DOHH2 (cell line): ENCODE data around the gene CEBPG.

ENCODE experiments used
- H3F3A ChIP-seq: fragments of 200-600 bp; sonication (generic), shearing (Covaris generic); 2 replicates; pipeline ENCODE4 v1.6.0; 2016; ENCODE audit warnings: antibody characterized with exemption, mild to moderate bottlenecking; ENCODE audit not compliant: control insufficient read depth, insufficient read depth
- H3K27ac ChIP-seq: fragments of 200-600 bp; sonication (generic); 2 replicates; pipeline ENCODE4 v1.5.1; 2014; ENCODE audit warnings: low read depth, mild to moderate bottlenecking, low read length, moderate library complexity
- H3K27me3 ChIP-seq: fragments of 200-600 bp; sonication (generic); 2 replicates; pipeline ENCODE4 v1.6.1; 2014; ENCODE audit warnings: mild to moderate bottlenecking, low read length, mixed read lengths; ENCODE audit not compliant: control insufficient read depth
- H3K36me3 ChIP-seq: fragments of 200-600 bp; sonication (generic); 2 replicates; pipeline ENCODE4 v1.6.1; 2014; ENCODE audit warnings: mild to moderate bottlenecking, low read length, moderate library complexity, mixed read lengths; ENCODE audit not compliant: control insufficient read depth
- H3K4me1 ChIP-seq: fragments of 200-600 bp; sonication (generic); 2 replicates; pipeline ENCODE4 v1.6.1; 2014; ENCODE audit warnings: mild to moderate bottlenecking, low read length, mixed read lengths; ENCODE audit not compliant: control insufficient read depth
- H3K4me2 ChIP-seq: fragments of 200-600 bp; sonication (generic); 2 replicates; pipeline ENCODE4 v1.6.0; 2014; ENCODE audit warnings: mild to moderate bottlenecking, low read length, moderate library complexity
- H3K4me3 ChIP-seq: fragments of 200-600 bp; sonication (generic); 2 replicates; pipeline ENCODE4 v1.5.1; 2014; ENCODE audit warnings: mild to moderate bottlenecking, low read length, mixed read lengths
- H3K79me2 ChIP-seq: fragments of 200-600 bp; sonication (generic); 2 replicates; pipeline ENCODE4 v1.6.1; 2014; ENCODE audit warnings: mild to moderate bottlenecking, low read length, mixed read lengths; ENCODE audit not compliant: control insufficient read depth
- H3K9me2 ChIP-seq: fragments of 200-600 bp; sonication (generic); replicated peaks from 2 replicates; pipeline ENCODE4 v1.6.1; 2014; ENCODE audit warnings: mild to moderate bottlenecking, low read length, mixed read lengths; ENCODE audit not compliant: control insufficient read depth
- H3K9me3 ChIP-seq: fragments of 200-600 bp; sonication (generic); 2 replicates; pipeline ENCODE4 v1.6.1; 2014; ENCODE audit warnings: antibody characterized with exemption, low read length, mixed read lengths; ENCODE audit not compliant: control insufficient read depth, insufficient read depth
- H4K20me1 ChIP-seq: fragments of 200-600 bp; sonication (generic); 2 replicates; pipeline ENCODE4 v1.6.0; 2014; ENCODE audit warnings: low read depth, mild to moderate bottlenecking, antibody characterized with exemption, low read length, moderate library complexity; ENCODE audit not compliant: control insufficient read depth, insufficient read depth
- EZH2phosphoT487 ChIP-seq: fragments of 200-600 bp; sonication (generic); IDR thresholded peaks from 2 replicates; pipeline ENCODE4 v1.6.1; 2017; ENCODE audit warnings: borderline replicate concordance, mild to moderate bottlenecking, antibody characterized with exemption, low read length, moderate library complexity, mixed read lengths
- TF ChIP-seq, protein P1 (sequence below): fragments of 200-600 bp; sonication (generic); IDR thresholded peaks from one replicate; pipeline ENCODE4 v1.5.1; 2014; ENCODE audit warnings: antibody characterized with exemption, mild to moderate bottlenecking, low read depth, low read length; ENCODE audit not compliant: poor library complexity, severe bottlenecking

Gene CEBPG

DNA sequence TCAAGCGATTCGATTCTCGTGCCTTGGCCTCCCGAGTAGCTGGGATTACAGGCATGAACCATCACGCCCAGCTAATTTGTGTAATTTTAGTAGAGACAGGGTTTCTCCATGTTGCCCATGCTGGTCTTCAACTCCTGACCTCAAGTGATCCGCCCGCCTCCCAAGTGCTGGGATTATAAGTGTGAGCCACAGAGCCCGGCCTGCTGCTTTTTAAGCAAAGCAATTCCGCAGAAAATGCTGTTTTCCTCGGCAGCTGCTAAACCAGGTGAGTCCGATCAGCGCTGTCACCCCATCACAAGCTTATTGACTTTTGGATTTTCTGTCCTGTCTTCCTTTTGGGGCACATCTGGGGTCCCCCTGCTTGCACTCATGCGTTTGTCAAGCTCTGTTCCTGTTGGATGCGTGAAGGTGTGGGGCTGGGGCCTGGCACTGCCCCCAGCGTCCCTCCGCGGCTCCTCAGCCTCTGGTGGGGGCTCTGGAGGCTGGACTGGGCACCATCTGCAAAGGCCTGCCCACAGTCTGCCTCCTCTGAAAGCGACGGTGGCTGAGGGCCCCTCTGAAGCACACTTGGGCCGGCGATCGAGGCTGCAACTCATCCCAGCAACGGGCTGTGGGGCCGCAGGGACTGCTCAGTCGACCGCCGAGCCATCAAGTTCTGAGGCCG lies 25.7 kb downstream of the CEBPG start:
- H3K4me1 ChIP-seq = no peaks in the 10 kb centered on the region
- H3K27ac ChIP-seq = no peak overlapping the region
- no peaks in the 10 kb centered on the region for H3K79me2 ChIP-seq
- no peaks in the 10 kb centered on the region for H3F3A ChIP-seq
- TF ChIP-seq EZH2phosphoT487 = no peak
- TF ChIP-seq, protein P1, sequence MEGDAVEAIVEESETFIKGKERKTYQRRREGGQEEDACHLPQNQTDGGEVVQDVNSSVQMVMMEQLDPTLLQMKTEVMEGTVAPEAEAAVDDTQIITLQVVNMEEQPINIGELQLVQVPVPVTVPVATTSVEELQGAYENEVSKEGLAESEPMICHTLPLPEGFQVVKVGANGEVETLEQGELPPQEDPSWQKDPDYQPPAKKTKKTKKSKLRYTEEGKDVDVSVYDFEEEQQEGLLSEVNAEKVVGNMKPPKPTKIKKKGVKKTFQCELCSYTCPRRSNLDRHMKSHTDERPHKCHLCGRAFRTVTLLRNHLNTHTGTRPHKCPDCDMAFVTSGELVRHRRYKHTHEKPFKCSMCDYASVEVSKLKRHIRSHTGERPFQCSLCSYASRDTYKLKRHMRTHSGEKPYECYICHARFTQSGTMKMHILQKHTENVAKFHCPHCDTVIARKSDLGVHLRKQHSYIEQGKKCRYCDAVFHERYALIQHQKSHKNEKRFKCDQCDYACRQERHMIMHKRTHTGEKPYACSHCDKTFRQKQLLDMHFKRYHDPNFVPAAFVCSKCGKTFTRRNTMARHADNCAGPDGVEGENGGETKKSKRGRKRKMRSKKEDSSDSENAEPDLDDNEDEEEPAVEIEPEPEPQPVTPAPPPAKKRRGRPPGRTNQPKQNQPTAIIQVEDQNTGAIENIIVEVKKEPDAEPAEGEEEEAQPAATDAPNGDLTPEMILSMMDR = no peak
- H4K20me1 ChIP-seq = no peaks in the 10 kb centered on the region
- no peak overlapping the region for H3K4me2 ChIP-seq
- no peaks in the 10 kb centered on the region for H3K36me3 ChIP-seq
- H3K27me3 ChIP-seq = no peaks in the 10 kb centered on the region
- H3K4me3 ChIP-seq = no peak overlapping the region
- no peaks in the 10 kb centered on the region for H3K9me2 ChIP-seq
- H3K9me3 ChIP-seq = no peaks in the 10 kb centered on the region

DNA sequence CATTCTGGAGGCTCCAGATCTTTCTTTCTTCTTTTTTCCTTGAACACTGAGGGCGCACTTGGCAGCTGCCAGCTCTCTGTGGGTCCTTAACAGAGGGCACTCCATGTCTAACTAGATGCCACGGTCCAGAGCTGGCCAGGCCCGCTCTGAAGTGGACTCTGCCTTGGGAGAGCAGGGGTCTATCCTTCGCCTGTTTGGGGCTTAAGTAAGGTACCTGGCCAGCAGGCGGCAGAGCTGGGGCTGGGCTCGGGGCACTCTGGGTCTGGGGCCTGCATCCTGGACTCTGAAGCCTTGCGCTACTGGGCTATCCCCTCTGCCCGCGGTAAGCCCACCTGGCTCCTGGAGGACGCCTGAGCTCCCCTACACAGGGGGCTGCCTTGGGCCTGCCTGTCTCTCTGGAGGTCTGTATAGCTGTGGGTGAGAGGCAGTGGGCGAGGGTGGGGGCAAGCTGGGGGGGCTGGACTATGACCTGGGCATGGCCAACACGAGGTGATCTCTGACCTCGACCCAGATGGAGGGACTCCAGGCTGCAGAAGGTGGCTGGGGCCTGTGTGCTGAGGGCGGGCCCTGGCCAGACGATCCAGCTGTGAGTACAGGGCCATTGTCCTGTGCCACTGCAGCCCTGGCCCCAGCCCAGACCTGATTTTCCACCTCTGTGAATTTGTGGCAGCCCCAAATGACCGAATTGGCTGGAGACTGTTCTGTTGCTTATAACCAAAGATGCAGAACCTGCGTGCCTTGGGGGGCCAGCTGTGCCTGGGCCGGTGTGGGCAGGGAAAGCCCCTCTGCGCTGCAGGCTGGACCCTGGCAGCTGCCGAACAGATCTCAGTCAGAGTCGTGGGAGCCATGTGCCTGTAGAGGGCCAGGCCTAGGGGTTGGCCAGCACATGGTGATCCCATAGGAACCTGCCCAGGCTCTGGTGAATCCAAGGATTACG lies 26.5 kb downstream of the CEBPG start:
- TF ChIP-seq, protein P1 = no peak
- no peak for TF ChIP-seq EZH2phosphoT487
- Histone ChIP-seq H3K4me2 (no peak overlapping the region), H3K27me3 (no peaks in the 10 kb centered on the region)

DNA sequence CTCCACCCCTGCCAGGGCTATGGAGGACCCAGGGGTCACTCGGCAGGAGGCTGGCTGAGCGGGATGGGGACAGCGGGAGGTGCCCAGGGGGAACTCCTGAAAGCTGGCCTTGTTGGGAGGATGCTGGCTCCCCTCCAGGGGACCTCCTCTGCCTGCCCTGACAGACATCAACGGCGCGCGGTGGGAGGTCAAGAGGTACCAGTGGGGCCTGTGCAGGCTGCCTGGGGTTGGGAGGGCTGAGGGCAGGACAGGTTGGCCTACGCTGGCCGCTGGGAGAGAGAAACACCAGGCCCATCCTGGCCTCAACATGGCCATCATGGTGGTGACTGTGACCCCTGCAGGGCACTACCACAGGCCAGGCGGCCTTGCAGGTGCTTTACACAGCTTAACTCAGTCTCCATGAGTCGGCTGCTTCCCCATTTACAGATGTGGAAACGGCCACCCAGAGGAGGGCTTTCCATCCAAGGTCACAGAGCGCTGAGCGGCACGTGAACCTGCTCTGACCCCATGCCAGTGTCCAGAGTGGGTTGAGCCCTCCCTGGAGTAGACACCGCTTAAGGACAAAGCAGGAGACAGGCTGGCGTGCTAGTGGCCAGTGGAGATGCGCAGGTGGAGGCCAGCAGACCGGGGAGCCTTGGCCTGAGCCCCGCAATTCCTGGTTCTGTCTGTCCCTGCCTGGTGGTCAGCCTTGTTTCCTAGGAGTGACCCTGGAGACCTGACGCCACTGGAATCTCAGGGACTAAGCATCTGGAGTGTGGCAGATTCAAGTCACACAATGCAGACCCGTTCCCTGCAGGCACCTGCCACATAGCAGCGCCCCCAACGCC lies 27.6 kb downstream of the CEBPG start:
- H3K79me2 ChIP-seq = no peaks in the 10 kb centered on the region
- no peak overlapping the region for H3K4me3 ChIP-seq
- H3K4me2 ChIP-seq = no peak overlapping the region
- no peaks in the 10 kb centered on the region for H3F3A ChIP-seq
- no peak overlapping the region for H3K27ac ChIP-seq
- H3K36me3 ChIP-seq = no peaks in the 10 kb centered on the region
- no peaks in the 10 kb centered on the region for H3K9me3 ChIP-seq
- H3K27me3 ChIP-seq = no peaks in the 10 kb centered on the region
- H3K9me2 ChIP-seq = no peaks in the 10 kb centered on the region
- H4K20me1 ChIP-seq = no peaks in the 10 kb centered on the region
- TF ChIP-seq, protein P1 = no peak
- no peak for TF ChIP-seq EZH2phosphoT487
- no peaks in the 10 kb centered on the region for H3K4me1 ChIP-seq

More for the DNA sequence above, 26.5 kb downstream of the CEBPG start:
- H3F3A ChIP-seq = no peaks in the 10 kb centered on the region
- no peaks in the 10 kb centered on the region for H3K36me3 ChIP-seq
- H3K4me3 ChIP-seq = no peak overlapping the region
- H3K79me2 ChIP-seq = no peaks in the 10 kb centered on the region
- H3K4me1 ChIP-seq = no peaks in the 10 kb centered on the region
- H3K9me2 ChIP-seq = no peaks in the 10 kb centered on the region
- no peak overlapping the region for H3K27ac ChIP-seq
- no peaks in the 10 kb centered on the region for H4K20me1 ChIP-seq
- no peaks in the 10 kb centered on the region for H3K9me3 ChIP-seq
